Measurements from ENCODE around the gene CHRNA1. TPM values are rescaled to one million over a fixed set of nuclear protein-coding genes. Genes with fewer than 3 reads are reported as not detected.

CHRNA1 gene
- total RNA-seq = not detected in 2 replicates
- long read RNA-seq = 0 reads

- H3K9me3 Mint-ChIP-seq (ENCODE audit: low read depth) = no peaks in the 10 kb centered on the region
- H3K27me3 Mint-ChIP-seq = peaks cover 6% of the 10 kb centered on the region
- no peaks in the 10 kb centered on the region for H3K36me3 Mint-ChIP-seq (ENCODE audit: insufficient read depth)
- TF ChIP-seq CTCF (IDR thresholded peaks at IDR 0.05; ENCODE audit: unreplicated experiment) = no peak
- DNase-seq (ENCODE audit: low spot score, unreplicated experiment) = no peak
- peaks cover 2% of the 10 kb centered on the region for H3K4me1 Mint-ChIP-seq (ENCODE audit: low read depth)
- no peak within 1 kb of the TSS for H3K4me3 Mint-ChIP-seq (ENCODE audit: low read depth)
- no peak within 1 kb of the TSS for H3K27ac Mint-ChIP-seq
These were observed at the start of gene CHRNA1 for GRCh38 chr2:174764280-174765255. TSS of gene CHRNA1 (minus strand) at chr2:174764472. CDS start at chr2:174764394, 78 bp downstream.

GRCh38 chr2:174812037-174812436, 47.8 kb upstream of the CHRNA1 start:
- Mint-ChIP-seq H3K36me3 (ENCODE audit: insufficient read depth) (peaks cover 7% of the 10 kb centered on the region), H3K4me1 (ENCODE audit: low read depth) (no peaks in the 10 kb centered on the region), H3K27ac (no peak overlapping the region), H3K27me3 (no peaks in the 10 kb centered on the region), H3K4me3 (ENCODE audit: low read depth) (no peak overlapping the region), H3K9me3 (ENCODE audit: low read depth) (no peaks in the 10 kb centered on the region)
- DNase-seq (ENCODE audit: low spot score, unreplicated experiment) = no peak
- no peak for TF ChIP-seq CTCF (IDR thresholded peaks at IDR 0.05; ENCODE audit: unreplicated experiment)

- Mint-ChIP-seq H3K27me3 (no peaks in the 10 kb centered on the region), H3K9me3 (ENCODE audit: low read depth) (no peaks in the 10 kb centered on the region), H3K4me3 (ENCODE audit: low read depth) (no peak overlapping the region), H3K36me3 (ENCODE audit: insufficient read depth) (peaks cover 10% of the 10 kb centered on the region), H3K27ac (no peak overlapping the region), H3K4me1 (ENCODE audit: low read depth) (peaks cover 6% of the 10 kb centered on the region)
- no peak for TF ChIP-seq CTCF (IDR thresholded peaks at IDR 0.05; ENCODE audit: unreplicated experiment)
- no peak for DNase-seq (ENCODE audit: low spot score, unreplicated experiment)
These were observed 43.7 kb upstream of the CHRNA1 start for GRCh38 chr2:174807931-174808330.

GRCh38 chr2:174805803-174806202, 41.5 kb upstream of the CHRNA1 start:
- Mint-ChIP-seq H3K4me3 (ENCODE audit: low read depth) (no peak overlapping the region), H3K36me3 (ENCODE audit: insufficient read depth) (peaks cover 9% of the 10 kb centered on the region), H3K27me3 (no peaks in the 10 kb centered on the region), H3K4me1 (ENCODE audit: low read depth) (peaks cover 6% of the 10 kb centered on the region), H3K9me3 (ENCODE audit: low read depth) (no peaks in the 10 kb centered on the region), H3K27ac (no peak overlapping the region)
- no peak for DNase-seq (ENCODE audit: low spot score, unreplicated experiment)
- TF ChIP-seq CTCF (IDR thresholded peaks at IDR 0.05; ENCODE audit: unreplicated experiment) = no peak

- no peak overlapping the region for H3K27ac Mint-ChIP-seq
- peaks cover 18% of the 10 kb centered on the region for H3K36me3 Mint-ChIP-seq (ENCODE audit: insufficient read depth)
These were observed 38.2 kb upstream of the CHRNA1 start for GRCh38 chr2:174802459-174802858.

More at GRCh38 chr2:174802459-174802858, 38.2 kb upstream of the CHRNA1 start:
- H3K4me1 Mint-ChIP-seq (ENCODE audit: low read depth) = peaks cover 6% of the 10 kb centered on the region
- H3K27me3 Mint-ChIP-seq = no peaks in the 10 kb centered on the region
- H3K4me3 Mint-ChIP-seq (ENCODE audit: low read depth) = no peak overlapping the region
- no peak for TF ChIP-seq CTCF (IDR thresholded peaks at IDR 0.05; ENCODE audit: unreplicated experiment)
- no peaks in the 10 kb centered on the region for H3K9me3 Mint-ChIP-seq (ENCODE audit: low read depth)
- no peak for DNase-seq (ENCODE audit: low spot score, unreplicated experiment)

Data from progenitor cell of endocrine pancreas (in vitro differentiated cells).